SU-DHL-6 (cell line): ENCODE results near the gene TCTN3.

Experiments
- H2AFZ ChIP-seq: fragments of 200-600 bp; sonication (generic); 2 replicates; pipeline ENCODE4 v1.6.1; 2014; ENCODE audit warnings: low read depth, mild to moderate bottlenecking, moderate library complexity, mixed read lengths, antibody characterized with exemption, low read length; ENCODE audit not compliant: severe bottlenecking
- H3F3A ChIP-seq: fragments of 200-600 bp; shearing (Covaris generic); 2 replicates; pipeline ENCODE4 v1.6.0; 2016; ENCODE audit warnings: antibody characterized with exemption, mild to moderate bottlenecking; ENCODE audit not compliant: insufficient read depth
- H3K27ac ChIP-seq: fragments of 200-600 bp; sonication (generic); 2 replicates; pipeline ENCODE4 v1.5.1; 2016; ENCODE audit warnings: low read depth, mild to moderate bottlenecking, low read length, moderate library complexity, mixed read lengths
- H3K27me3 ChIP-seq: fragments of 200-600 bp; sonication (generic), shearing (Covaris generic); 2 replicates; pipeline ENCODE4 v1.6.0; 2014; ENCODE audit warnings: mild to moderate bottlenecking, low read length
- H3K36me3 ChIP-seq: fragments of 200-600 bp; sonication (generic); 2 replicates; pipeline ENCODE4 v1.6.1; 2014; ENCODE audit warnings: mild to moderate bottlenecking, low read length, mixed read lengths
- H3K4me2 ChIP-seq: fragments of 300-600, 200-600 bp; shearing (Covaris generic), sonication (generic); 2 replicates; pipeline ENCODE4 v1.6.0; 2014; ENCODE audit warnings: low read length, low read depth, mild to moderate bottlenecking; ENCODE audit not compliant: poor library complexity, severe bottlenecking
- H3K4me3 ChIP-seq: fragments of 200-600 bp; sonication (generic); 2 replicates; pipeline ENCODE4 v1.5.1; 2014; ENCODE audit warnings: antibody characterized with exemption, low read length, mild to moderate bottlenecking, mixed read lengths; ENCODE audit not compliant: insufficient read depth, poor library complexity, severe bottlenecking
- H3K79me2 ChIP-seq: fragments of 200-600 bp; sonication (generic); 2 replicates; pipeline ENCODE4 v1.6.1; 2014; ENCODE audit warnings: mild to moderate bottlenecking, low read length, moderate library complexity; ENCODE audit not compliant: insufficient read depth
- H3K9ac ChIP-seq: fragments of 200-600 bp; sonication (generic); 2 replicates; pipeline ENCODE4 v1.7.0; 2014; ENCODE audit warnings: mild to moderate bottlenecking, low read length
- H3K9me2 ChIP-seq: fragments of 200-600 bp; sonication (generic); replicated peaks from 2 replicates; pipeline ENCODE4 v1.6.1; 2014; ENCODE audit warnings: low read length; ENCODE audit not compliant: insufficient read depth
- H3K9me3 ChIP-seq: fragments of 200-600 bp; sonication (generic); 2 replicates; pipeline ENCODE4 v1.6.1; 2014; ENCODE audit warnings: low read length, mixed read lengths; ENCODE audit not compliant: insufficient read depth
- H4K20me1 ChIP-seq: fragments of 200-600 bp; sonication (generic); 2 replicates; pipeline ENCODE4 v1.6.1; 2014; ENCODE audit warnings: low read depth, mild to moderate bottlenecking, antibody characterized with exemption, low read length, moderate library complexity, mixed read lengths
- CTCF ChIP-seq: fragments of 200-600 bp; sonication (generic); IDR thresholded peaks from one replicate; pipeline ENCODE4 v1.5.1; 2017; ENCODE audit warnings: antibody characterized with exemption, mild to moderate bottlenecking, low read length, moderate library complexity; ENCODE audit not compliant: insufficient read depth, poor library complexity, severe bottlenecking
- EZH2phosphoT487 ChIP-seq: fragments of 200-600 bp; sonication (generic), shearing (Covaris generic); conservative IDR thresholded peaks from 2 replicates; pipeline ENCODE4 v1.6.1; 2018; ENCODE audit warnings: mild to moderate bottlenecking, antibody characterized with exemption, low read length, moderate library complexity, mixed read lengths

The TCTN3 gene

GRCh38 chr10:95651346-95652060, 42.2 kb downstream of the TCTN3 start:
- peaks cover 76% of the 10 kb centered on the region for H3K79me2 ChIP-seq
- peaks cover 21% of the 10 kb centered on the region for H3K36me3 ChIP-seq

GRCh38 chr10:95650232-95650631, 43.5 kb downstream of the TCTN3 start:
- Histone ChIP-seq H3K4me2 (no peak overlapping the region), H3K9me2 (no peaks in the 10 kb centered on the region), H2AFZ (no peak overlapping the region), H3K36me3 (peaks cover 24% of the 10 kb centered on the region), H3K27me3 (no peaks in the 10 kb centered on the region), H3K9ac (no peak overlapping the region), H3K4me3 (no peak overlapping the region), H3K79me2 (peaks cover 66% of the 10 kb centered on the region), H3K9me3 (0 out of 2 replicates have a peak, but pooled peaks cover 3% of the 10 kb centered on the region), H3F3A (no peaks in the 10 kb centered on the region), H3K27ac (no peak overlapping the region), H4K20me1 (no peaks in the 10 kb centered on the region)
- TF ChIP-seq CTCF (no peak), EZH2phosphoT487 (no peak)

More at GRCh38 chr10:95651346-95652060, 42.2 kb downstream of the TCTN3 start:
- no peak overlapping the region for H2AFZ ChIP-seq
- TF ChIP-seq CTCF, result no peak
- TF ChIP-seq EZH2phosphoT487, result no peak
- no peak overlapping the region for H3K9ac ChIP-seq
- H3K9me3 ChIP-seq, result 0 out of 2 replicates have a peak, but pooled peaks cover 3% of the 10 kb centered on the region
- no peaks in the 10 kb centered on the region for H3K27me3 ChIP-seq
- H3K27ac ChIP-seq, result no peak overlapping the region
- no peaks in the 10 kb centered on the region for H3K9me2 ChIP-seq
- no peak overlapping the region for H3K4me3 ChIP-seq
- no peaks in the 10 kb centered on the region for H4K20me1 ChIP-seq
- H3F3A ChIP-seq, result no peaks in the 10 kb centered on the region
- H3K4me2 ChIP-seq, result no peak overlapping the region

GRCh38 chr10:95648138-95648537, 45.6 kb downstream of the TCTN3 start:
- Histone ChIP-seq H3K27me3 (no peaks in the 10 kb centered on the region), H3K79me2 (peaks cover 46% of the 10 kb centered on the region; the same call in 1 of the 2 replicates), H3K4me2 (no peak overlapping the region), H3K27ac (no peak overlapping the region), H3K4me3 (no peak overlapping the region), H3K36me3 (peaks cover 24% of the 10 kb centered on the region), H3K9ac (no peak overlapping the region), H3F3A (no peaks in the 10 kb centered on the region), H3K9me2 (no peaks in the 10 kb centered on the region), H4K20me1 (no peaks in the 10 kb centered on the region), H3K9me3 (0 out of 2 replicates have a peak, but pooled peaks cover 3% of the 10 kb centered on the region), H2AFZ (no peak overlapping the region)
- TF ChIP-seq EZH2phosphoT487 (no peak), CTCF (no peak)
